Activated CD4-positive, alpha-beta T cell treated with anti-CD3 and anti-CD28 coated beads for 48 hours (primary cell): ENCODE results near the gene CDC26.
"Not testable (repeated sequence)": the region's sequence is repeated elsewhere in the genome, so short reads cannot be mapped to it uniquely, and the experiment has no call there.

ENCODE experiments used
- DNase-seq: peaks from one replicate; pipeline ENCODE4 v3.0.0-alpha.2; 2020

The CDC26 gene

DNA sequence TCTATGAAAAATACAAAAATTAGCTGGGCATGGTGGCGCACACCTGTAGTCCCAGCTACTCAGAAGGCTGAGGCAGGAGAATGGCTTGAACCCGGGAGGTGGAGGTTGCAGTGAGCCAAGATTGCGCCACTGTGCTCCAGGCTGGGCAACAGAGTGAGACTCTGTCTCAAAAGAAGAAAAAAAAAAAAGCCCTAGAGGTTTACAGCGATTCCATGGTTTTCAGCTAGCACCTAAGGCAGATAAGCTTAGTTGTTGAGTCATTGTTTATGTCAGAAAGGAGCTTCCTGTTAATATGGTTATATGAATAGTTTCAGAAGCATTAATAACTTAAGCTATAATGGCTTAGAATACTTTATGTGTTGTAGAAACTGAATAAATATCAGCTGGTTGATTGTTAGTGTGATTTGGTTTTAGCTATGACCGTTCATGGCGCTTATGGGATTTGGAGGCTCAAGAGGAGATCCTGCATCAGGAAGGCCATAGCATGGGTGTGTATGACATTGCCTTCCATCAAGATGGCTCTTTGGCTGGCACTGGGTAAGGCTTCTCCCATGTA is 14.8 kb upstream of the CDC26 start:
- no peak for DNase-seq

DNA sequence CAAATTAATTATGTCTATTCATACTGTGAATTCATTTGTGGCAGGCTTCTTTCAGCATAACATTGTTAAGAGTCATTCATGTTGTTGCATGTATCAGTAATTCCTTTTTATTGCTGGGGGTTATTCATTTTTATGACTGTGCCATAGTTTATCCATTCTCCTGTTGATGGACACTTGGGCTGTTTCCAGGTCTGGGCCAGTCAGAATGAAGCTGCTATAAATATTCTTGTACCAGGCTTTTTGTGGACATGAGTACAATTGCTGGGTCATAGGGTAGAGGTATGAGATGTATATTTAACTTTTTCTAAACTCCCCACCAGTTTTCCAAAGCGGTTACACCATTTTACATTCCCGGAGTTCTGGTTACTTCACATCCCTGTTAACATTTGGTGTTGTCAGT is 13.7 kb upstream of the CDC26 start:
- no peak for DNase-seq

DNA sequence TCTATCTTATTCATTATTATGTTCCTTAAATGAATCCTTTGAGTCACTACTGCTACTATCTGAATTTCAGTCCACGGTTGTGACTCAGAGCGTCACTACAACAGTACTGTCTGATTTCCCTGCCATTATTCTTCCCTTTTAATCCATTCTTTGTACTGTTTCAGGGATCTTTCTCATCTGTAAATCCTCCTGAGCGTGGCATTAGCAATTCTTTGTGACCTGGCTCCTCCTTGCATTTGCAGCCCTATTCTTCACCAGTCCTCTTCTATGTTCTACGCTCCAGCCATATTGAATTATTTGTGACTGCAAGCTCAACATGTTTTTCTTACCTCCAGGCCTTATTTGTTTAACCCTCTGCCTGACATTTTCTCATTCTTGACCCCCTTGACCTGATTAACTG is 6.0 kb upstream of the CDC26 start:
- DNase-seq: no peak

DNA sequence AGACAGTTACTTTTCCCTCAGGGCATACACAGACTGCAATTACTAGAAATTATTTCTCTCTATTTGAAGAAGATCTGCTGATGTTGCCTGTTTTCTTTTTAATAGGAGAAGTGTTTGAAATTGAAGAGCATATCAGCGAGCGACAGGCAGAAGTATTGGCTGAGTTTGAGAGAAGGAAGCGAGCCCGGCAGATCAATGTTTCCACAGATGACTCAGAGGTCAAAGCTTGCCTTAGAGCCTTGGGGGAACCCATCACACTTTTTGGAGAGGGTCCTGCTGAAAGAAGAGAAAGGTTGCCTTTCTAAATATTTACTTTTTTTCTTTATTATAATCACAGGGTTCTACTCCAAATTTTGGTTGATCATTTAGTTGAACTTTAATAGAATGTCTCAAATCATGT is 3.5 kb upstream of the CDC26 start:
- no peak for DNase-seq

DNA sequence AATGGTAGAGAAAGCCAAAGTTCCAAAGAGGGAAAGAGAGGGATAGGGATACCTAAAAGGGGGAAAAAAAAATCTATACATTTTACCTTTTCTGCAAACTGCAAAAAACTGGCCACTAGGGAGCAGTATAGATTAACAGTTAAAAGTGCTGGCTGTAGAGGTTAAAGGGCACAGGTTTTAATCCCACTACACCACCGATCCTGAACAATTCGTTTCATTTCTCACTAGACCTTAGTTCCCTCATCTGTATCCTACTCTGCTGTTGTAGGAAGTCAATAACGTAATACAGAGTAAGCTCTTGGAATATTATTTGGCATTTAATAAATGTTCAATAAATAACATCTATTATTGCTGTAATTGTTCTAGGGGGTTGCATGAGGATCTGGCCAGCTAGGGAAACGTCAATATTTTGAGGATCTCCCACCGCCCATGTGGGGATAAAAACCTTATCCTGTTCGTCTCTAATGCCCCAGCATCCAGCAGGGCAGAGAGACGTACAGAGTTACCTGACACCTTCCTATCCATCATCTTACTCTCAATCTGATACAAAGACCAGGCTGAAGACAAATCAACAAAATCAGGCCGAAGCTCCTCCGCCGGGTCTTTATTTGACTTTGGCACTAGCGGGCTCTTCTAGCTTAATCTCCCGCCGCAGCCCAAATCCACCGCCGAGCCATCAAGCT is 757 bp downstream of the CDC26 start:
- peak; percentile 13 for DNase-seq

DNA sequence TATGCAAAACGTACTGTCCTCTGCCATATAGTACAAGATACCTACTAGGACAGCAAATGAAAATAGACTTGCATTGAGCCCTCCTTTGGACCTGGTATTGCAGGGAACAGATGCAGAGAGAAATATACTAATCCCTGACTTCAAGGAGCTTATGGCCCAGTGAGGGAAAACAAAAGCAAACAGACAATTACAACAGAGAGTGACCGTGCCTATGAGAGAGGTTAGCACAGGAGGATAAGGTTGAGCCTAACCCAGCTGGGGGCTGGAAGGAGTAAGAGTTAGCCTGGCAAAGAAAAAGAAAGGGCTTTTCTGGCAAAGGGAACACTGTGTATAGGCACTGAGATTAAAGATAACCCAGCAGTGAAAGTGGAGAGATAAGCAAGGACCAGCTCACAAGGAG is 5.5 kb downstream of the CDC26 start:
- DNase-seq: no peak

DNA sequence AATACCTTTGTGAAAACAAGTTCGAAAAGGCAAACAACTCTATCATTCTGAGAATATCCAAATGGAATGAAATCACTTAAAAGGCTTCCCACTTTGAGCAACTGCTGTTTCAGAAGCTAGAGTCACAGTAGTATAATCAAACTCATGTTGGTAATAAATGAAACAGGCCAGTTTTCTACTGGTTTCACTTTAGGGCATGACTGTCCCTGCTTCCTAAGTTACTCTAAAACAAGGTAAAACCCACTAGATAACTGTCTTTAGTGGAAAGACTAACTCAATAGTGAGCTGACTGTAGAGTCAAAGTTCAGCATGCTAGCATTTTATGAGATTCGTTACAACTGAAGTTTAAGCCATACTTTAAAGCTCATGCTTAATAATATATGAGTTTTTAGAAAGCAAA is 6.0 kb downstream of the CDC26 start:
- DNase-seq: no peak

DNA sequence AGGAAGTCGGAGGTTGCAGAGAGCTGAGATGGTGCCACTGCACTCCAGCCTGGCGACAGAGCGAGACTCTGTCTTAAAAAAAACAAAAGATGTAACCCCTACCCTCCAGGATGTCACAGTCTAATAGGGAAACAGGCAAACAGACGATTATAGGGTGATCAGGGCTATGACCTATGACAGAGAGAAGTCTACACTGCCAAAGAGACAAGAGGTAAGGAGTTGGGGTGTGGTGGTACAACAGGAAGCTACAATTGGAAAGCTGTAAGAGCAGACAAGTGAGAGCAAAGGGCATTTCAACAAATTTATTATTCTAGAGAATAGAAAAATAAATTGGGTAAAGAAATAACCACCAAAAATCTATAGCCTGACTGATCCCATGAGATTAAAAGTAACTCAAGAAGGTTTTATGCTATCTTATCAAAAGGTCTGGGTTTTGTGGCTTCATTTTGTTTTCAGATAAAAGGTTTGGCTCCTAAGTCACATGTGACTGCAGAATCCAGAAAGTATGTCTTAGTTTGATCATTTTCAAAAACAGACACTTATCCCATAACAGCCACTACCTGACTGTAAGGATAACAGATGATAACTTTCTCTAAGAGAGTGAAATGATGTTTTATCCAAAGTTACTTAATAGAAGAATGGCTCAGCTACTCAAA is 7.3 kb downstream of the CDC26 start:
- DNase-seq: no peak

DNA sequence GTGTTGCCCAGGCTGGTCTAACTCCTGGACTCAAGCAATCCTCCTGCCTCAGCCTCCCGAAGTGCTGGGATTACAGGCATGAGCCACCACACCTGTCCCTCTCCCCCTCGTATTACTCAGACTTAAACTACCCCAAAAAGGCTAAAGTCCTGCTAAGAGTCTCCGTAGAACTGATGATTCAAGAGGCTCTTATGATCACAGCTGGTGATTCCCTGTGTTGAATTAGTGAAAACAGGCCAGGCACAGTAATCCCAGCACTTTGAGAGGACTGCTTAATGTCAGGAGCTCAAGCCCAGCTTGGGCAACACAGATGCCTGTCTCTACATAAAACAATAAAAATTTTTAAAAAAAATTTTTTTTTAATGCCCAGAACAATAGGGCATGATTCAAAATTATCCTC is 9.2 kb downstream of the CDC26 start:
- DNase-seq: no peak

DNA sequence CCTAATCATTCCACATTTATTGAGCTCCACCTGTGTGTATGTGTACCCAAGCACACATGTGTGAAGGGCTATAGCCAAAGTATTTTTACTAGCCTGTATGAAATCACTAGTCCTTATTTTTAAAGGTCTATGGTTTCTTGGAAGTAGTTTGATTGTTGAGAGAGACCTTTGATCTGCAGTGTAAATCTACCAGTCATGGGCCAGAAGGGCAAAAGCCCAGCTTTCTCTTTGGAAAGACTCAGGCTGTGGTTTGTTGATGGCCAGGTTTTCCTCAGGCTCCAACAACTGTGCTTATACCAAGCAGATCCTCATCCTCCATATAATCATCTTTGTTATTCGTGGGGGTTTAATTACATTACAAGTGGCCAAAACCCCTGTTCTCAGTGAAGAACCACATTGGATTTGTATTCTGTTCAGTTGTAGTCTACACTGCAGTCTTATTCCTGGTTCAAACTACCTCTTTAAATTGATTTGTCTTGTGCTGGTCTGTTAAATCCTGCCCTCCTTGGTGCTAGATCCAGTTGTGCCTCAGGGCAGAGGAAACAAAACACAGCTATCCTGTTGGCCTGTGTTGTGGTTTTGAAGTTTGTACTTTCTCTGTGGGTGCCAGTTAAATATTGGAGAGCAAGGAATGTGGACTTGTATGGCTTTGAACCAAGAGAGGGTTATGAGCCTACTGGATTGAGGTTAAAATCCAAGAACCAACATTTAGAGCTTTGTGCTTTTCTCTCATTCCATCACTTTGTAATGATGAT is 13.3 kb downstream of the CDC26 start:
- DNase-seq: no peak

DNA sequence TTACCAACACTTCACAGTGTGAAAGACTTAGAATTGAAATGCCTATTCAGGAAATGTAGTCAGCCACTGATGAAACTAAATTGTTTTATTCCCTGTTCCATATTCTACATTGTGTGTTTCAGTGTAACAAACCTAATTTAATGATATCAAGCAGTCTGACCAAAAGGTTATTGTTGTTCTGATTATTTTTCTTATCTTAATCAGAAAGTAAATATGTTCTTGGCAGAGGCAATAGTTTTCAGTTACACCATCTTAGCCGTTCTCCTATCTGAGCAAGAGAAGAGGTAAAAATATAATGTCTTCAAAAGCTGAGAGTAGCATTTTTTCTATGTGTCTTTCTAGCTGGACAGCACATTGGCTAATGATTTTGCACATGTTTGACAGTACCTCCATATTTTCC is 17.1 kb downstream of the CDC26 start:
- DNase-seq: no peak

DNA sequence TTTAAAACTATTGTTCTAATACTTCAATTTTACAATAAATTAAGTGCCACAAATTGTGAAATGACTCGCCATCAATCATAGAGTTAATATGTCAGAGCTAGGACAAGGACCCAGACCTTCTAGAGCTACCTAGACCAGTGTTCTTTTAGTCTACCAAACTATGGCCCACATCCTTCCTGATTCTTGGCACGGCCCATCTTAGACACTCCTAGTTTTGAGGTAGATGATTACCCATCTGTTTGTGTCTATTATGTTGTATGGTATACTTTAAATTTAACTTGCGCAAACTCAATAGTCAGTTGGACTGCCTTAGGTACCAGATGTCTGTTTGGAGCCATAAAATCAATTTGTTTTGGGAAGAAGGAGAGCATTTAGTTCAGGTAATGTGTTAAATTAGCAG is 17.5 kb downstream of the CDC26 start:
- no peak for DNase-seq

DNA sequence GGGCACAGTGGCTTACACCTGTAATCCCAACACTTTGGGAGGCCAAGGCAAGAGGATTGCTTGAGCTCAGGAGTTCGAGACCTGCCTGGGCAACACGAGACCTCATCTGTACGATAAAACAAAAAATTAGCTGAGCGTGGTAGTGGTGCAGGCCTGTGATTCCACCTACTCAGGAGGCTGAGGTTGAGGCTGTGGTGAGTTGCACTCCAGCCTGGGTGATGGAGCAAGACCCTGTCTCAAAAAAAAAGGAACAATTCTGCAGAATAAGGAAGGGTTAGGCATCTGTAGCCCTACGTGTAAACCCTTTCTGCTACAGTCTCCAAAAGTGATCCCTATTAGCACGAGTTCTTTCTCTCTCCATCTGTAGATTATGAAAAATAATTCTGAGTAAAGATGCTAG is 19.9 kb downstream of the CDC26 start:
- no peak for DNase-seq

DNA sequence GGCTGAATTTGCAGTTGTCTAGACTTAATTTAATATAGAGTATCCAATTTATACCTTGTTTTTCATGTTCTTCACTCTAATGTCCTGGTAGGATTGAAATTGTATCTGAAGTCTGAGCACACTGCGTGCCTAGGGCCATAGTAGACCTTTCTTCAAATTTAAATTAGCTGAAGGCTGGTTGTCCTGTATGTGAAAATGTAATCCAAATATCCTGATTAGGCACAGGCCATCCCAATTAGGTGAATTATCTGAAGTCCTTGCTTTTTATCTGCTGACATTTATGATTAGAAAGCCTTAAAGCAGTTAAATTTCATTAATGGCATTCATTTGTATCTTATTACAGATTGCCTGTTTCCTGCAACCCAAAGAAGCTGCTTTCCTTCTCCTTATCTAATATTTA is 20.4 kb downstream of the CDC26 start:
- DNase-seq: no peak

DNA sequence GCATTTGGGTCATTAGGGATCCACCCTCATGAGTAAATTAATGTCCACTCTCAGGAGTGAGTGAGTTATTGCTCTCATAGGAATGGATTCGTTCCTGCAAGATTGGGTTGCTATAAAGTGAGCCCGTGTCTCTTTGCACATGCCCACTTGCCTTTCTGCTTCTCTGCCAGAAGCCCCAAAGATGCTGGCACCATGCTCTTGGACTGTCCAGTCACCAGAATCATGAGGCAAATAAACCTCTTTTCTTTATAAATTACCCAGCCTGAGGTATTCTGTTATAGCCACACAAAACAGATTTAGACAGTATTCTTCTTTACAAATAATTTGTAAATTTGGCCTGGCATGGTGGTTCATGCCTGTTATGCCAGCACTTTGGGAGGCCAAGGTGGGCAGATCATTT is 24.6 kb downstream of the CDC26 start:
- DNase-seq: no peak

DNA sequence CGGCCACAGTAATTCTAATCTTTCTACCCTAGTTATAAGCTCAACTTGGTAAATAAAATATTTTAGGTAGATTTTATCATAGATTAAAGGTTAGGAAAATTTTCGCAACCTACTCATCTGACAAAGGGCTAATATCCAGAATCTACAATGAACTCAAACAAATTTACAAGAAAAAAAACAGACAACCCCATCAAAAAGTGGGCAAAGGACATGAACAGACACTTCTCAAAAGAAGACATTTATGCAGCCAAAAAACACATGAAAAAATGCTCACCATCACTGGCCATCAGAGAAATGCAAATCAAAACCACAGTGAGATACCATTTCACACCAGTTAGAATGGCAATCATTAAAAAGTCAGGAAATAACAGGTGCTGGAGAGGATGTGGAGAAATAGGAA is 25.7 kb downstream of the CDC26 start:
- not testable (repeated sequence) for DNase-seq

DNA sequence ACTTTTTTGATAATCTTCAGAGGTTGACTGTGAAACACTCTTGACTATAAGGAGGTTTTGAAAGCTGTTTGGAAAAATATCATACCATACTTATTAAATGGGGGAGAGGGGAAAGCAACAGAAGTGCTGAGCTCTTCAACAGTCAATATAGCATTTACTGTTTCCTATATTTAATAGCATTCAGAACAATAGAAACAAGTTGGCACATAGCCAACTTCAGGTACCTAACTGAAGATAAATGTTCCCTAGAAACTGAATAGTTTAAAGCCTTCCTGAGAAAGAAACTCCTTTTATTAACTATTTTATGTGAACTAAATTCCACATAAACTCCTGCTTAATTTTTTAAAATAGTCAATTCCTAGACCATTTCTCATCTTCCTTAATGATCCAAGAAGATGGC is 27.7 kb downstream of the CDC26 start:
- DNase-seq: no peak

DNA sequence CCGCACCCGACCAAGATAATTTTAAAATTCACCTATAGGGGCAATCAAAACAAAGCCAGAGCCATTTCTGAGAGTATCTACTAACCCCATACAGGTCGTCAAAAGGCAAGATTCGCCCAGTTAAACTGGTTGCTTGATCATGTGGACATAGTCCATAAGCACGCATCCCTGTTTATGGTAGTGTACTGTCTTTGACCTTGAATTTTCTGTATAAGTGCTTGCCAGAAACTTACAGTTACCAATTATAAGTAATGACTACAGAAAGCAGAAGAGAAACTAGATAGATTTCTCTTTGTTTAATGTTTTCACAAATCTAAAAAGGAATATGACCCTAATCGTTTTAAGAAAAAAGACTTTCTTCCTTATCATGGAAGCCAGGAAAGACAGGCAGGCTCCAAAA is 28.4 kb downstream of the CDC26 start:
- no peak for DNase-seq

DNA sequence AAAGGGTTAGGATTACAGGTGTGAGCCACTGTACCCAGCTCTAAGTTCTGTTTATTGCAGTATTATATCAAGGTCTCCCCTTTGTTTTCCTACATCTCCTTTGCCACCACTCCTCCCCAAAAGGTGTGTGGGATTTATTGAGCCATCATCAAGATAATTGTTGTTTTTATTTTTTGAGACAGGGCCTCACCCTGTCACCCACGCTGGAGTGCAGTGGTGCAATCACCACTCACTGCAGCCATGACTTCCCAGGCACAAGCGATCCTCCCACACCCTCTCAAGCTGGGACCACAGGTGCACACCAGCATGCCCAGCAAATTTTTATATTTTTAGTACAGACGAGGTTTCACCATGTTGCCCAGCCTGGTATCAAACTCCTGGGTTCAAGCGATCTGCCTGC is 29.5 kb downstream of the CDC26 start:
- DNase-seq: no peak

DNA sequence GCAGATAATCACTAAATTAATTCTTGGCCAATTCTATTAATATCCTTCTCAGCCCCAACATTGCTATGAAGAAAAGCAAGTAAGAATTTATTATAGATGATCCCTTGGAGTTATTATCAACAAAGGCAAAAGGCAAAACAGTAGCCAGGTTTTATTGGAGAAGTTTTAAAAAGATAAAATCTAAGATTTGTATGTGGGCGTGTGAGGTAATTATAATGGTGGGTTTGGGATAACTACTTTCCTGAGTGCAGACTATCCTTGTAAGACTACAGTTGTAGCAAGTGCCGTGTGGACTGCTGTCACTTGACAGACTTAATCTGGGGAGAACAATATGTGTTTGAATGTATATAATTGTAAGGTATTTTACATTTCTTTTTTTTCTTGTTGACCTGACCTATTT is 30.8 kb downstream of the CDC26 start:
- DNase-seq: no peak

DNA sequence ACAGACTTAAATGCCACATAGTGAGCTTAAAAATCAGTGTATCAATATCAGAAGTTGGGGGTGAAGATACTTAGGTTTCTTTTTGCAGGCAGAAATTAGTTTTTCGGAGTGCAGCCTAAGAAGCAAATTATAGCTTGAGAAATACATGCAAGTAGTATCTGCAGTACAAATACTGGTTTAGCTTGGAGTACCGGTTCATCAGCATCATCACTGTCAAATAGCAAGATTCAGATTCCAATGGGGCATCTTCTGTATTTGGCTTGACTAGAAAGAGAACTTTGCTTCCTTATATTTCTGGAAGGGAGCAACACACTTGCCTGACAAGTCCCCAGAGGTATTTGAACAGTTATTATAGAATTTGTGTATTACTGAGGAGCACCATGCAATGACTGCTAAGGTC is 34.2 kb downstream of the CDC26 start:
- DNase-seq: no peak

DNA sequence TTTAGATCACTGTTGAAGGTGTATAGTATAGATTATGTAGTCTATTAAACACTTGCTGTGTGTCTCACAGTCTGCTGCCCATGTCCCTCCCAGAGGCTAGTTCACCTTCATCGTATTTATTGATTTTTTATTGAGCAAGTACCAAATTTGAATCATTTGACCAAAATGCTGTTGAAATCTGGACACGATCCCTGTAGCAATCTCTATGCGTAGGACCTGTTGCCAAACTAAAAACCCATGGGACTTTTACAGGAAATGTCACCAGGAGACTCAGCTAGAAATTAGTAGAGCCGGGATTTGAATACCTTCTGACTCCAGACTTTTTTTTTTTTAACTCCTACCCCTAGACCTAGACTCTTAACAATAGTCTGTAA is 36.5 kb downstream of the CDC26 start:
- no peak for DNase-seq

DNA sequence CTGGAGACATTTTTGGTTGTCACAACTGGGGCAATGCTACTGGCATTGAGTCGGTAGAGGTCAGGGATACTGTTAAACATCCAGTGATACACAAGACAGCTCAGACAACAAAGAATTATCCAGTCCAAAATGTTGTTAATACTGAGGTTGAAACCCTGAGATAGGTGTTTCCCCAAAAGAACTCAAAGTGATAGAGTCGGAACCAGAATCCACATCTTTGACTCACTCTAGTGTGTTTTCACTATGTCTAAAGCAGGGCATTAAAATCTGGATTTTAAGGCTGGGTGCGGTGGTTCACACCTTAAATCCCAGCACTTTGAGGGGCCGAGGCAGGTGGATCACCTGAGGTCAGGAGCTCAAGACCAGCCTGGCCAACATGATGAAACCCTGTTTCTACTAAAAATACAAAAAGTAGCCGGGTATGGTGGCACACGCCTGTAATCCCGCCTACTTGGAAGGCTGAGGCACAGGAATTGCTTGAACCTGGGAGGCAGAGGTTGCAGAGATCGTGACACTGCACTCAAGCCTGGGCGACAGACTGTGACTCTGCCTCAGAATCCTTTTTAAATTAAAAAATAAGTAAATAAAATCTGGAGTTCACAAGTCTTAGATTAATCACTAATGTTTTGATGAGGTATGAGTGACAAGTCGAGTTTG is 37.0 kb downstream of the CDC26 start:
- DNase-seq: no peak

DNA sequence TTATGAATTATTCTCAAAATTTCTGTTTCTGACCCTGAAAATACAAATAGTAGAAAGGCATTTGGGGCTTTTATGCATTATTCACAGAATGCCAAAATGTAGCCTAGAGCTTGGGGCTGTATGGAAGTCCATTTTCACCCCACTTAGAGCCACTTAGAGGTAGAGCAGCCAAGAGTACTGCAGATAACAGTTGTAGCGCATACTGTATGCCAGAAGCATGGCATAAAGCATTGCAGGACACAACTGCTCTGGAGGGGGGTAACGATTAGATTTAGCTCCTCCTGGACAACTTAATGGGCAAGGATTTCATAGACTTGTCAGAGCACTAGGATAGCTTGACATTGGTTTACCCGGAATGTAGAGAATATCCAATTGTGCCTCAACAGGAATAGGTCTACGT is 38.3 kb downstream of the CDC26 start:
- DNase-seq: no peak
